ENCODE data around the gene RHOT1.
"Not testable (repeated sequence)": the region's sequence is repeated elsewhere in the genome, so short reads cannot be mapped to it uniquely, and the experiment has no call there.

The RHOT1 gene

DNA sequence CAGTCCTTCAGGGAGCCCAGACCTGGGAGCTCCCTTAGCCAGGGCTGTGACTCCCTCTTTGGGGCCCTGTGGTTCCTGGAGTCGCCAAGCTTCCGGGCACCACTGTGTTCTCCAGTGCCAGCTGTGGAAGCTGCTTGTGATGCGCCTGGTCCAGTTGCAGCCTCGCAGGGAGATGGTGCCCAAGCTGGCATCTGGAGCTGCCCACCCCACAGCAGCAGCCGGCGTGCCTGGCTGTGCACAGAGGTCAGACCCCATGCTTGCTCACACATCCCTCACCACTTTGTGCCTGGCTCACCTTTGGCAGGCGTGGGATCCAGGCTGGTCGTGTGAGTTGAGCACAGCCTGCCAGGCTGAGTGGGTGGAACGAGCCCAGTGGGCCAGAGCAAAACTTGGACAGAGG, 18.2 kb downstream of the RHOT1 start:
- no peak for DNase-seq

DNA sequence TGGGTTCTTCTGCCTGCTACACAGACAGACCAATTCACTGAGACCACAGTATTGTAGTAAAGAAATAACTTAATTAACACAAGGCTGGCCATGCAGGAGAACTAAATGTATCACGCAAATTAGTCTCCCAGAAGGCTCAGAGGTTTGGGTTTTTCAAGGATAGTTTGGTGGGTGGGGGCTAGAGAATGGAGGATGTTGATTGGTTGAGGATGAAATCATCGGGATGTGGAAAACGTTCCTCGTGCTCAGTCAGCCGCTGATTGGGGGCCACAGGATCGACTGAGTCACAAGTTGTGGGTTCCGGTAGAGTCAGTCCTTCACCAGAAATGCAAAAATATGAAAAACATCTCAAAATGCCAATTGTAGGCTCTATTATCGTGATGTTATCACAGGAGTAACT, 18.7 kb downstream of the RHOT1 start:
- DNase-seq = no peak

DNA sequence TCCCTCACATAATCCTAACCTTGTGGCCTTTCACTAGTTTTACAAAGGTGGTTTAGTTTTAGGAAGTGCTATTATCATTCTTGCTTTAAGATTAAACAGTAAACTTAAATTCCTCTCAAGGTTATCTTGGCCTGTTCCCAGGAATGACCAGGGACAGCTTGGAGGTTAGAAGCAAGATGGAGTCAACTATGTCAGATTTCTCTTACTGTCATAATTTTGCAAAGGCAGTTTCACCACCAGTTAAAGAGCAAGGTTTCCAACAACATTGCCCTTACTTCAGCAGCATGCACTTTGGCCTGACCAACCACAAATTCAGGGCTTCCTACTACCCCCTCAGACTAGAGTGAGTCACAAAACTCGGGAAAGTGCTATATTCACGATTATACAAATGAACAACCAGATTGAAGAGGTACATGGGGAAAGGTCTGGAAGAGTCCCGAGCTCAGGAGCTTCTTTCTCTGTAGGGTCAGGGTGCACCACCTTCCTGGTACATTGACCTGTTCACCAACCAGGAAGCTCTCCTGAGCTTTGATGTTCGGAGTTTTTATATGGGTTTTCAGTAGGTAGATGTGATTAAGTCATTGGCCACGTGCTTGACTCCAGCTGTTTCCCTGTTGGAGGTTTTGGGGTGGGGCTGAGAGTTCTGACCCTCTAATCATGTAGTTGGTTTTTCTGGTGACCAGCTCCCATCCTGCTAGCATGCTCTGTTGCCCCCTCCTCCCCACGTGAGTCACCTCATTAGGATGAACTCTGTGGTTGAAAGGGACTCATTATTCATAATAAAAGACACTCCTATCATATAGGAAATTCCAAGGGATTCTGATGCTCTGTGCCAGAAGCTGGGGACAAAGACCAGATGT, 19.4 kb downstream of the RHOT1 start:
- DNase-seq = no peak

DNA sequence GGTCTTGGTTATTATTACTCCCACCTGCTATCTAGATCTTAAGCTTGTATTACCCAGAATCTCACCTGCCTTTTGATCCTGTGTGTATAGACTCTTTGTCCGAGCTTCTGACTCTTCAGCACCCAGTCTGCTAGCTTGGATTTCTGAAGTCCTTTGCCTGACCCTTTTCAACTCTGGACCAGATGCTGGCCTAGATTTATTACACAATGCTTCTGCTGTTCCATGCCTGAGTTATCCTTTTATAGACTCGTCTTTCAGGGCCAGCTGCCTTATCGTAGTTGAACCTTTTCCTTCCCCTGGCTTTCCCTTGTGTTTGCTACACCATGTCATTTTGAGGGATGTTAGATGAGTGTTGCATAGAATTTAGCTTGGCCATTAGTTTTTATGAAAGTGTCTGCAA, 32.6 kb downstream of the RHOT1 start:
- DNase-seq = no peak

DNA sequence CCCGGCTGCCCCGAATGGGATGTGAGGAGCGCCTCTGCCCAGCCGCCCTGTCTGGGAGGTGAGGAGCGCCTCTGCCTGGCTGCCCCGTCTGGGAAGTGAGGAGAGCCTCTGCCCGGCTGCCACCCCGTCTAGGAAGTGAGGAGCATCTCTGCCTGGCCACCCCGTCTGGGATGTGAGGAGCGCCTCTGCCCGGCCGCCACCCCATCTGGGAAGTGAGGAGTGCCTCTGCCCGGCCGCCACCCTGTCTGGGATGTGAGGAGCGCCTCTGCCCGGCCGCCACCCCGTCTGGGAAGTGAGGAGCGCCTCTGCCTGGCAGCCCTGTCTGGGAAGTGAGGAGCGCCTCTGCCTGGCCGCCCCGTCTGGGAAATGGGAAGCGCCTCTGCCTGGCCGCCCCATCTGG, 36.4 kb downstream of the RHOT1 start:
- not testable (repeated sequence) for DNase-seq

DNA sequence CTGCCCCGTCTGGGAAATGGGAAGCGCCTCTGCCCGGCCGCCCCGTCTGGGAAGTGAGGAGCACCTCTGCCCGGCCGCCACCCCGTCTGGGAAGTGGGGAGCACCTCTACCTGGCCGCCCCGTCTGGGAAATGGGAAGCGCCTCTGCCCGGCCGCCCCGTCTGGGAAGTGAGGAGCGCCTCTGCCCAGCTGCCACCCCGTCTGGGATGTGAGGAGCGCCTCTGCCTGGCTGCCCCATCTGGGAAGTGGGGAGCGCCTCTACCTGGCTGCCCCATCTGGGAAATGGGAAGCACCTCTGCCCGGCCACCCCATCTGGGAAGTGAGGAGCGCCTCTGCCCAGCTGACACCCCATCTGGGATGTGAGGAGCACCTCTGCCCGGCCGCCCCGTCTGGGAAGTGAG, 36.8 kb downstream of the RHOT1 start:
- DNase-seq = not testable (repeated sequence)

DNA sequence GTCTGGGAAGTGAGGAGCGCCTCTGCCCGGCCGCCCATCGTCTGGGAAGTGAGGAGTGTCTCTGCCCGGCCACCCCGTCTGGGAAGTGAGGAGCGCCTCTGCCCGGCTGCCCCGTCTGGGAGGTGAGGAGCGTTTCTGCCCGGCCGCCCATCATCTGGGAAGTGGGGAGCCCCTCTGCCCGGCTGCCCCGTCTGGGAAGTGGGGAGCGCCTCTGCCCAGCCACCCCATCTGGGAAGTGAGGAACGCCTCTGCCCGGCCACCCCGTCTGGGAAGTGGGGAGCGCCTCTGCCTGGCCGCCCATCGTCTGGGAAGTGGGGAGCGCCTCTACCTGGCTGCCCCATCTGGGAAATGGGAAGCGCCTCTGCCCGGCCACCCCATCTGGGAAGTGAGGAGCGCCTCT, 37.2 kb downstream of the RHOT1 start:
- DNase-seq = not testable (repeated sequence)

DNA sequence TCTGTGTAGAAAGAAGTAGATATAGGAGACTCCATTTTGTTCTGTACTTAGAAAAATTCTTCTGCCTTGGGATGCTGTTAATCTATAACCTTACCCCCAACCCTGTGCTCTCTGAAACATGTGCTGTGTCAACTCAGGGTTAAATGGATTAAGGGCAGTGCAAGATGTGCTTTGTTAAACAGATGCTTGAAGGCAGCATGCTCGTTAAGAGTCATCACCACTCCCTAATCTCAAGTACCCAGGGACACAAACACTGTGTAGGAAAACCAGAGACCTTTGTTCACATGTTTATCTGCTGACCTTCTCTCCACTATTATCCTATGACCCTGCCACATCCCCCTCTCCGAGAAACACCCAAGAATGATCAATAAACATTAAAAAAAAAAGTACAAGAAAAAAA, 38.0 kb downstream of the RHOT1 start:
- not testable (repeated sequence) for DNase-seq

DNA sequence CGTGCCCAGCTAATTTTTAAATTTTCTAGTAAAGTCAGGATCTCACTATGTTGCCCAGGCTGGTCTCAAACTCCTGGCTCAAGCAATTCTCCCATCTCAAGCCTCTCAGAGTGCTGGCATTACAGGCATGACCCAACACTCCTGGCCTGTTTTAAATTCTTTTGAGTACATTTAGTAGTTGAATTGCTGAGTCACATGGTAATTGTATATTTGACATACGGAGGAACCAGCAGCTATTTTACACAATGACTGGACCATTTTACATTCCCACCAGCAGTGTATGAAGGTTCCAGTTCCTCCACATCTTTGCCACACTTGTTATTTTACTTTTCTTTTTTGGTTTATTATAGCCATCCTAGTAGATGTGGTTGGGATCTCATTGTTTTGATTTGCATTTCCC, 43.6 kb downstream of the RHOT1 start:
- no peak for DNase-seq

DNA sequence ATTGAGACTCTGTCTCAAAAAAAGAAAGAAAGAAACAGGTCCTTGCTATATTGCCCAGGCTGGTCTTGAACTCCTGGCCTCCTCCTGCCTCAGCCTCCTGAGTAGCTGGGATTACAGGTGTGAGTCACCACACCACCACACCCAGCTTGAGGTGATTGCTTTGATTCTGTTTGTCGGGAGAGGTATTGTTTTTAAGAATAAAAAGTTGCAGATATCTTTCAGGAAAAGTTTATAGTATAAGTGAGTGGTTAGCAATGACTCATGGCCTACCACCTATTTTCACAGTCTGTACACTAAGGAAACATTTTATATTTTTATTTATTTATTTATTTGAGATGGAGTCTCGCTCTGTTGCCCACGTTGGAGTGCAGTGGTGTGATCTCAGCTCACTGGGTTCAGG, 45.0 kb downstream of the RHOT1 start:
- DNase-seq = no peak

DNA sequence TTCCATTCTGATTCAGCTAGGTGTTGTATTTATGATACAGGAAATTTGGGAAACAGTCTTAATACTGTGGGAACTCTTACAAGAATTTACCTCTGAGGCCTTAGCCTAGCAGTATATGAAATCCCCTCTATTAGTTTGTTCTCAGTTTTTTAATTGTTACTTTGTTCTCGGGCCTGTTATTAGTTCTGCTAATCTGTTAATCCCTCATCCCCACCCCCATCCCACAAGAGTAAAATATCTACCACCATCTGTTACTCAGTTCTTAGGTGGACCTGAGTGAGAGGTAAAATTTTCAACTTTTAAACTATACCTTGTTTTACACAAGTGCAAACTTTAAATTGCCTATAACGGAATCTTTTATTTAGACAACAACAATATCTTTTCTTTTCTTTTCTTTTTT, 47.0 kb downstream of the RHOT1 start:
- DNase-seq = no peak

DNA sequence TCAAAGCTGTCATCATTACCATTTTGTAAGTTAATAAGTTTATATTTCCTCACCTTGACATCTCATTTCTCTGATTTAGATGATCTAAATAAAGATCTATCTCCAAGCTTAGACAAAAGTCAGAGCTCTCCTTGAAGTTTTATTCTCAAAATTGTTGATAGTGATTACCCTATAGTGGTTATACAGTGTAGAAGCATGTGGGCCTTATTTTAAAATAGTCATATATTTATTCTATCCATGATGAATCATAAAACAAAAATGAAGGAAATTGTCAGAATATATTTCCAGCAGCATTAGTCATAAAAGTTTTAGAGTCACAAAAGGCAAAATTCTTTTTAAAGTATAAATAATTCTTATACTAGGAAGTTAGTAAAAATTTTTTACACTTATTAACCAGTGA, 49.0 kb downstream of the RHOT1 start:
- DNase-seq = no peak

DNA sequence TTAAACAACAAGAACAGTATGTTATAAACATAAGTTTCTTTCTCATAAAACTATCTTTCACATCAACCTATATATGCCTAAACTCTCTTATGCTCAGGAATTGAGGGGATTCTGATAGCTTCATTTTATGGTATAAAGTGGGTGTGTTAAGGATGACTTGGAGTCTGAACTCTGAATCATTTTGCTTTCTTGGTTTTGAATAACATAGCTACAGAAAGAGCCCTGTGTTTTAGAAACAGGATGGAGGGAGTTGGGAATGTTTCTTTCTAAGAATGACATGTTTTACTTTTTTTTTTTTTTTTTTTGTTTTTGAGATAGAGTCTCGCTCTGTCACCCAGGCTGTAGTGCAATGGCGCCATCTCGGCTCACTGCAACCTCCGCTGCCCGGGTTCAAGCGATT, 50.1 kb downstream of the RHOT1 start:
- no peak for DNase-seq

DNA sequence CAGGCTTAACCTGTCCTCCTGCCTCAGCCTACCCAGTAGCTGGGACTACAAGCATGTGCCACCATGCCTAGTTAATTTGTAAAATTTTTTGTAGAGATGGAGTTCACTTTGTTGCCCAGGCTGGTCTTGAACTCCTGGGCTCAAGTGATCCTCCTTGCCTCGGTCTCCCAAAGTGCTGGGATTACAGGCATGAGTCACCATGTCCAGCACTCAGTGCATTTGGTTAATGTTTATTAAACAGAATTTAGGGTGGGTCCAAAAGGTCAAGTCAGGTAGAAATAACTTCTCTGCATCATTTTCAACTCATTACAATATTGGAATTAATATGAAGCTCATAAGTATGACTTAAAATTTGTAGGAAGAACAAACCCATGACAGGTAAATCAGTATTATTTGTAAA, 55.7 kb downstream of the RHOT1 start:
- no peak for DNase-seq

DNA sequence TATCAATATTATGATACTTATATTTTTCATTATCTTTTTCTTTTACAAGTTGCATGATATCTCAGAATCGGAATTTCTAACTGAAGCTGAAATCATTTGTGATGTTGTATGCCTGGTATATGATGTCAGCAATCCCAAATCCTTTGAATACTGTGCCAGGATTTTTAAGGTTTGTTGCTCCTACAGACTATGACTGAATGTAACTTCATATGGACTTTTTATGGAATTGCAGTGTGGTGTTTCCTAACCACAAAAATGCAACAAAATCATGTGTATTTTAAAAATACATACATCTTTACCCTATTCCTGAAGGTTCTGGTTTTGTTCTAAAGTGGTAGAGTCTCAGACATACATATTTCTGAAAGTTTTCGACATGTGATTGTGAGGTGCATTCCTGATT, 64.6 kb downstream of the RHOT1 start:
- no peak for DNase-seq

DNA sequence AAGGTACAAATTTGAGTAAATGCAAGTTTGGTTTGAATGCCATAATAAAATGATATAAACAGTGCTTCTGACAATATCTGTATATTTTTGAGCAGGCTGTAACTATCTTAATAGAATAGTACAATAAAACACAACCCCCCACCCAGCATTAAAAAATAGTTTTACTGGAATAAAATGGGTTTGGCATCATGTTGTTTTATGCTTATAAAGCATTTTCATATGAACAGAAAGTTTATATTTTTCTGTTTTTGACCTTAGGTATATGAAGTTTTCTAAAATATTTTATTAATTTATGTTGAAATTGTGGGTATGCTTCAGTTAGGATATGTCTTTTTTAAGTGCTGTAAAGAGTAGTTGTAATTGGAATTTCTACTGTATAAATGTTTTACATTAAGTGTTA, 66.1 kb downstream of the RHOT1 start:
- no peak for DNase-seq

DNA sequence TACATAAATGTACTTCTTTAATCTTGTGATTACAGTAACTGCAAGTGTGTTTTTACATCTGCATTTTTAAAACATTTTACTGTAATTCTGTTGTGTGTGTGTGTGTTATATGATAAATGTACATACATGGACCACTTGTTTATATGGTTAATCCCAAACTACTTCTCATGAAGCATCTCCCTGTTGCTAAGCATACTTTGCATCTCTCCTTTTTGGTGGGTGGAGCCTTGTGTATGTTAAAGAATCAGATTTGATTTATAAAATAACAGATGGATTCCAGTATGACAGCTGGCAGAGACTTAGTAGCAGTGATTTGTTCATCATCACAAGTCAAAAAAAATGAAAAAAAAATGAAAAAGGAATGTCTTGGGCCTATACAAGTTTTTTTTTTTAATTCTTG, 67.3 kb downstream of the RHOT1 start:
- no peak for DNase-seq

DNA sequence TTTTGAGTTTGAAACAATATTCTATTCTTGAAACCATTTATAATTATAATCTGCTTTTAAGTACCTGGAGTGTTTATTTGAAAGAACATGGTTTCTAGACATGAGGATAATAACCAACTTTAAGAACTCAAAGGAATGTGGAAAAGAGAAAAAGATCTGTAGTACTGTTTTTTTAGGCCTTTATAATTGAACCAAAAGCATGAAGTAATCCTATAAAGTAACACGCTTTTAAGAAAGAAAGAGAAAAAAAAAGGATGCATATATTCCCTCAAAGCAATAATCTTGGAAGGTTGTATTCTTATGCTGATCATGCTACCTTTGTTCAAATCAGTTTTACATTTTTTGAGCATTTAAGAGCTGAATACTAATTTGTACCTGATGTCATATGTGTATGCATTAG, 69.4 kb downstream of the RHOT1 start:
- no peak for DNase-seq

DNA sequence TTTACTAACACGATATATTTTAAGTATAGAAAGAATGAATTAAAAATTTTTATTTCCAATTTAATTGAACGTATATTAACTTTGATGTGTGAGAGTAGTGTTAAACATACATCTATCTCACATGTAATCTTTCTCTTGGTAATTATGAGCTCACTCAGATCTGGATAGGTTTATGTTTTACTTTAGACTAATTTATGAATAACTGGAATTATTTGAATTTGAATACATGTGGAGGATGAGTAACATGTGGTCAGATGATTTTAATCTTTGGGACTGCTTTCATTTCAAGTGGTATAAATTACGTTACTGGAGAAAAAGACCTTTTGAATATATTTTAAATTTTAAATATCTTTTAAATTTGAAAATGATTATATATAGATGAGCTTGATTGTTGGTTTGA, 73.4 kb downstream of the RHOT1 start:
- no peak for DNase-seq

DNA sequence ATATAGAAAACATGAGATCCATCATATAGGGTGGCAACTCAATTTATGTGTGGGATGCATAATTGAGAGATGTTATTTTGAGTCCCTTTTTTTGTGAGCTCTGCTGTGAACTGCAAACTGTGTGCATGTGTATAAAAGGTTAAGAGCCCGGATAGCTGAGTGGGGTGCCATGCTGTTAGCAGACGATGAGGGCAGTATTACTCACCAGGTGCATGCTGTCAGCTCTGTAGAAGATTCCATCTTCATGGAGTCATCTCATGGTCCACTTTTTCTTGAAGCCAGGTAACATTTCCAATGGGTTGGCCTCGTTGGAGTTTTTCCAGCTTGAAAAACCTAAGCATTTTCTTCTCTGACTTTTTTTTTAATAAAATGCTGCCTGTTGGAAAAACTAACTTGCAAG, 80.3 kb downstream of the RHOT1 start:
- DNase-seq = no peak

DNA sequence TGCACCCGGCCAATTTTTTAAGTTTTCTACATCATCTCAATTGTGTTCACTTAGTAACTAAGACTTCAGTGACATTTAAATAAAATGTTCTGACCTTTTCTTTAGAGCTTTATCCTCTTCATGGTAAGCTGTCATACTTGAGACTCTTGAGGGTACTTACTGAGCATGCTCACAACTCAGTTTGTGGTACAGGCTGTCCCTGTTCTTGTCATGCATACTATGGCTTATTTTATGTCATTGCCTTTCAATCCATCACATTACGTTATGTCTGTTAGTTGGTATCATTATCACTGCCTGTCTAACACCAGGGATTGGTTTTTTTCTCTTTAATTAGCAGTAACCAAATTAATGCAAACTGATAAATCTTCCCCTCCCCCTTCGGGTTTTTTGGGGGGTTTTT, 81.4 kb downstream of the RHOT1 start:
- DNase-seq = no peak

DNA sequence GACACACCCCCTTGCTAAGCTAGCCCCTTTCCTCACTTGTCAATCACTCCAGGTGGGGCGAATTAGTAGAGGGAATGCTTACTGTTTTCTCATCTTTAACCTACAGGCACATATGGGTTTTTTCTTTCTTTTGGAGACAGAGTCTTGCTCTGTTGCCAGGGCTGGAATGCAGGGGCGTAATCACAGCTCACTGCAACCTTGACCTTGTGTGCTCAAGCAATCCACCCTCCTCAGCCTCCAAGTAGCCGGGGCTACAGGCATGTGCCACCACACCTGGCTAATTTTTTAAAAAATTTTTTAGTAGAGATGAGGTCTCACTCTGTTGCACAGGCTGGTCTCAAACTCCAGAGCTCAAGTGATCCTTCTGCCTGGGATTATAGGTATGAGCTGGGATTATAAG, 84.6 kb downstream of the RHOT1 start:
- DNase-seq = no peak

DNA sequence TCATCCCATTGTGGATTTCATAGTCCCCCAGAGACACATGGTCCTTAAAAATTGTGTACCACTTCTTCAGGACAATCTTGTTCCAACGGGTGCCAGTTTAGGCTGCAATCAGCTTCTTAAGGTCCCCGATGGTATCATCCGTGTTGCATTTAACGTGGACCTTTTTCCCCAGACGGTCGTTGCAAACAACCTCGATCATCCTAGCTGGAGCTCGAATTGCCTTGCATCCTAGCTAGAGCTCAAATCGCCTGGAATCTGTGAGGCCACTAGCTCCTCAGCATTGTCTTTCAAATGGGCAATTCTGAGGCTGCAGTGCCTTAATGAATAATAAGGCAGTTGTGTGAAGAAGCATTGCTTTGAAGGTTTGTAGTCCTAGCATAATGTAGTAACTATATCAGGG, 85.6 kb downstream of the RHOT1 start:
- no peak for DNase-seq

DNA sequence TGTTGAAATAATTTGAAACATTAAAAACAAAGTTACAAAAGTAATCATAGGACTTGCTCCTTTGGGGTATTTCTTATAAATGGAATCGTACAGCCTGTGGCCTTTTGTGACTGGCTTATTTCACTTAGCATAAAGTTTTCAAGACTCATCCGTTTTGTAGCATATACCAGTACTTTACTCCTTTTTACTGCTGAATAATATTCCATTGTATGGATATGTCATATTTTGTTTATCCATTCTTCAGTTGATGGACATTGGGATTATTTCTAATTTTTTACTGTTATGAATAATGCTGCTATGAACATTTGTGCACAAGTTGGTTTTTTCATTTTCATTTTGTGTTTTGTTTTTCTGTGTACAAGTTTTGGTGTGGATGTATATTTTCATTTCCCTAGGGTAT, 93.3 kb downstream of the RHOT1 start:
- no peak for DNase-seq

DNA sequence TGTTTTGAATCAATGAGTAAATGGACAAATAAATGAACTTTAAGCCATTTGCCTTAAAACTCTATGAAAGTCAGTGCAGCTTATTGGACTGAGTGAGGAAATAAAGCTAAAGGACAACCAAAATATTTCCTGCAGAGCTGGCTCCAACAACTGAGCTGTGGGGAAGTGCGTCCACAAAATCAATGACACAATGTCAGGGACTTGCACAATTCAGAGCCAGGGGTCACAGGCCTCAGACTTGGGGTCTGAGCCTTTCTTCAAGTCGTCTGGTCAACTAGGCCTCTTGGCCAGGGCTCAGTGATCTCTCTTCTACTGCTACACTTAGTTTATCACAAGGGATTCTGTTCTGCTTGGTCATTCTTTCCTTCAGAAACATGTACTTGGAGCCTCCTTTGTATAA, 97.2 kb downstream of the RHOT1 start:
- no peak for DNase-seq
